OCI-LY7 (cell line): Measurements from ENCODE around the gene RIC3. TPM values are rescaled to one million over a fixed set of nuclear protein-coding genes. Genes with fewer than 3 reads are reported as not detected.

Experiments
- BruUV-seq: library from RNA; stranded (reverse); fragments of 400-500 nt; replicated peaks from 2 replicates; lab custom pipeline; 2021; lab: Mats Ljungman, UMichigan
- CTCF ChIA-PET: fragments of 300-600 bp; sonication (Branson Sonifier 250); formaldehyde crosslinking; loops from one replicate; lab custom pipeline; 2022; ENCODE audit warnings: antibody characterized with exemption; ENCODE audit not compliant: unreplicated experiment; lab: Charles Lee
- POLR2A ChIA-PET: fragments of 300-600 bp; sonication (Branson Sonifier 250); formaldehyde crosslinking; loops from one replicate; lab custom pipeline; 2022; ENCODE audit warnings: antibody characterized with exemption; lab: Charles Lee
- DNase-seq: peaks from one replicate; pipeline ENCODE4 v3.0.0-alpha.2; 2015; ENCODE audit warnings: low spot score
- H2AFZ ChIP-seq: fragments of 200-600 bp; sonication (generic), shearing (Covaris generic); 2 replicates; pipeline ENCODE4 v1.6.1; 2014; ENCODE audit warnings: mild to moderate bottlenecking, antibody characterized with exemption, low read length, moderate library complexity
- H3K27ac ChIP-seq: fragments of 200-600 bp; sonication (generic); 2 replicates; pipeline ENCODE4 v1.5.1; 2014; ENCODE audit warnings: mixed run types, low read depth, mild to moderate bottlenecking, moderate library complexity, low read length, inconsistent platforms; ENCODE audit not compliant: poor library complexity, severe bottlenecking
- H3K36me3 ChIP-seq: fragments of 200-600 bp; sonication (generic); 2 replicates; pipeline ENCODE4 v1.6.1; 2014; ENCODE audit warnings: mild to moderate bottlenecking, antibody characterized with exemption, low read length, moderate library complexity, mixed read lengths; ENCODE audit not compliant: insufficient read depth
- H3K4me1 ChIP-seq: fragments of 200-600 bp; sonication (generic); 2 replicates; pipeline ENCODE4 v1.5.1; 2014; ENCODE audit warnings: mild to moderate bottlenecking, low read length; ENCODE audit not compliant: insufficient read depth, poor library complexity, severe bottlenecking
- H3K4me2 ChIP-seq: fragments of 200-600 bp; sonication (generic); 2 replicates; pipeline ENCODE4 v1.6.1; 2014; ENCODE audit warnings: mild to moderate bottlenecking, low read length
- H3K4me3 ChIP-seq: fragments of 200-600 bp; sonication (generic); 2 replicates; pipeline ENCODE4 v1.5.1; 2014; ENCODE audit warnings: mild to moderate bottlenecking, low read depth, low read length; ENCODE audit not compliant: poor library complexity, severe bottlenecking
- H3K79me2 ChIP-seq: fragments of 200-600 bp; sonication (generic); 2 replicates; pipeline ENCODE4 v1.6.1; 2016; ENCODE audit warnings: low read depth, mild to moderate bottlenecking, low read length, moderate library complexity, mixed read lengths; ENCODE audit not compliant: insufficient read depth
- H3K9me2 ChIP-seq: fragments of 200-600 bp; sonication (generic); 2 replicates; pipeline ENCODE4 v1.6.1; 2016; ENCODE audit warnings: mild to moderate bottlenecking, low read length, mixed read lengths; ENCODE audit not compliant: insufficient read depth
- H3K9me3 ChIP-seq: fragments of 200-600 bp; sonication (generic); 2 replicates; pipeline ENCODE4 v1.6.1; 2014; ENCODE audit warnings: mild to moderate bottlenecking, mixed run types, low read length, mixed read lengths
- H4K20me1 ChIP-seq: fragments of 200-600 bp; sonication (generic); 2 replicates; pipeline ENCODE4 v1.6.1; 2014; ENCODE audit warnings: mild to moderate bottlenecking, antibody characterized with exemption, low read length, moderate library complexity, mixed read lengths; ENCODE audit not compliant: insufficient read depth
- CTCF ChIP-seq: fragments of 200-600 bp; sonication (generic); conservative IDR thresholded peaks from 2 replicates; pipeline ENCODE4 v1.5.1; 2014; ENCODE audit warnings: mild to moderate bottlenecking, antibody characterized with exemption, low read length, moderate library complexity, mixed read lengths
- EZH2phosphoT487 ChIP-seq: fragments of 200-600 bp; sonication (generic); IDR thresholded peaks from 2 replicates; pipeline ENCODE4 v1.6.1; 2018; ENCODE audit warnings: low read depth, borderline replicate concordance, mild to moderate bottlenecking, mixed run types, antibody characterized with exemption, low read length, moderate library complexity, mixed read lengths
- intact Hi-C: fragments of 100-400 bp; cut with micrococcal nuclease; formaldehyde crosslinking; loops from one replicate; pipeline ENCODE4 v1.10.0; 2022; ENCODE audit not compliant: unreplicated experiment
- total RNA-seq, 2 experiments: library from RNA; depleted of rRNA in 1 of 2; stranded (reverse); fragments of >200 nt in 1 of 2; shearing (Covaris generic) in 1 of 2; gene quantifications; 2 replicates each; pipeline ENCODE4 v1.2.3, GENCODE V29; 2014 to 2022

RIC3 gene
- total RNA-seq, 2 experiments from 2014 or later = not detected

- TF ChIP-seq CTCF = no peak
- no peak for TF ChIP-seq EZH2phosphoT487
- Histone ChIP-seq H4K20me1 (no peaks in the 10 kb centered on the region), H3K9me3 (no peaks in the 10 kb centered on the region), H2AFZ (no peak overlapping the region), H3K9me2 (no peaks in the 10 kb centered on the region), H3K4me3 (no peak overlapping the region), H3K4me1 (no peaks in the 10 kb centered on the region), H3K36me3 (no peaks in the 10 kb centered on the region), H3K4me2 (no peak overlapping the region), H3K79me2 (no peaks in the 10 kb centered on the region), H3K27ac (no peak overlapping the region)
- no peak for DNase-seq
- ChIA-PET CTCF (no interaction called here), POLR2A (no interaction called here)
- BruUV-seq = no TSS peak
- intact Hi-C loops = no loop called here
These were observed 11.6 kb upstream of the RIC3 start for GRCh38 chr11:8180469-8180868.

- Histone ChIP-seq H3K36me3 (no peaks in the 10 kb centered on the region), H3K9me2 (no peaks in the 10 kb centered on the region), H3K9me3 (no peaks in the 10 kb centered on the region), H4K20me1 (no peaks in the 10 kb centered on the region), H3K4me2 (no peak overlapping the region), H3K4me3 (no peak overlapping the region), H3K79me2 (no peaks in the 10 kb centered on the region), H2AFZ (no peak overlapping the region), H3K27ac (no peak overlapping the region), H3K4me1 (no peaks in the 10 kb centered on the region)
- no peak for TF ChIP-seq CTCF
- no peak for TF ChIP-seq EZH2phosphoT487
- intact Hi-C loops = no loop called here
- BruUV-seq = no TSS peak
- DNase-seq = no peak
- POLR2A ChIA-PET = interaction anchor here (0.9 kb wide), 1 partner anchor 12 kb away, joined by 3 read pairs; no protein-coding TSS in a partner anchor
- CTCF ChIA-PET = no interaction called here
These were observed 9.5 kb upstream of the RIC3 start for GRCh38 chr11:8178297-8178696.

GRCh38 chr11:8177136-8177535 lies 8.3 kb upstream of the RIC3 start:
- POLR2A ChIA-PET = no interaction called here
- no peaks in the 10 kb centered on the region for H3K79me2 ChIP-seq
- no TSS peak for BruUV-seq
- CTCF ChIA-PET = interaction anchor here (0.5 kb wide), 1 partner anchor 899 kb away, joined by 3 read pairs; no protein-coding TSS in a partner anchor
- no peak overlapping the region for H3K4me3 ChIP-seq
- TF ChIP-seq EZH2phosphoT487 (no peak), CTCF (no peak)
- H4K20me1 ChIP-seq = no peaks in the 10 kb centered on the region
- DNase-seq = no peak
- no peak overlapping the region for H3K27ac ChIP-seq
- H3K9me2 ChIP-seq = no peaks in the 10 kb centered on the region
- no peak overlapping the region for H2AFZ ChIP-seq
- no peak overlapping the region for H3K4me2 ChIP-seq
- intact Hi-C loops = no loop called here
- H3K36me3 ChIP-seq = no peaks in the 10 kb centered on the region
- H3K4me1 ChIP-seq = no peaks in the 10 kb centered on the region
- H3K9me3 ChIP-seq = no peaks in the 10 kb centered on the region
